ENCODE data around the gene HSD17B1.
A peak's percentile ranks its signal among the peaks of the same experiment; 100 is the strongest.

- no peak for TF ChIP-seq CREM (IDR thresholded peaks at IDR 0.05)
- TF ChIP-seq CREM (CRISPR knock-in tag; IDR thresholded peaks at IDR 0.05): no peak
- TF ChIP-seq FOSL2 (CRISPR knock-in tag; IDR thresholded peaks at IDR 0.05): no peak
- no peak for TF ChIP-seq ZNF446 (CRISPR knock-in tag; IDR thresholded peaks at IDR 0.05)
- TF ChIP-seq CHD2 (IDR thresholded peaks at IDR 0.05; ENCODE audit: low read depth, low read length): no peak
- TF ChIP-seq ZNF75D (CRISPR knock-in tag; IDR thresholded peaks at IDR 0.05; ENCODE audit: borderline replicate concordance): no peak
- no peak for TF ChIP-seq SIN3A (IDR thresholded peaks at IDR 0.05; ENCODE audit: borderline replicate concordance, low read depth, low read length)
- no peak for TF ChIP-seq MTA3 (CRISPR knock-in tag; IDR thresholded peaks at IDR 0.05)
- TF ChIP-seq MXD4 (CRISPR knock-in tag; IDR thresholded peaks at IDR 0.05): no peak
- no peak for TF ChIP-seq ZNF274 (CRISPR knock-in tag; IDR thresholded peaks at IDR 0.05)
- TF ChIP-seq ZNF678 (CRISPR knock-in tag; IDR thresholded peaks at IDR 0.05): no peak
- no peak for TF ChIP-seq SRF (IDR thresholded peaks at IDR 0.05; ENCODE audit: low read depth, low read length)
- 0 out of 4 replicates have a peak, but pooled peaks of 1 of the 2 experiments have one; percentile 34 for TF ChIP-seq POLR2A (IDR thresholded peaks at IDR 0.05; ENCODE audit: insufficient read depth in 1 of 2, low read depth in 2 of 2, low read length in 2 of 2)
- TF ChIP-seq BHLHE40 (IDR thresholded peaks at IDR 0.05; ENCODE audit: low read length): no peak
Measured at GRCh38 chr17:42571435-42572225, 18.9 kb downstream of the HSD17B1 start.
